BJ (cell line): Measurements from ENCODE around the gene SSR3. TPM values are rescaled to one million over a fixed set of nuclear protein-coding genes. Genes with fewer than 3 reads are reported as not detected.

Experiments used
- CTCF ChIA-PET: fragments of 350-600 bp; formaldehyde crosslinking; extraction: SDS; loops from one replicate; lab custom pipeline; 2021; ENCODE audit warnings: antibody characterized with exemption, inconsistent platforms; lab: Yijun Ruan, JAX
- POLR2A ChIA-PET: fragments of 300-600 bp; sonication (Branson Sonifier 250); formaldehyde crosslinking; extraction: SDS; loops from one replicate; lab custom pipeline; 2021; ENCODE audit warnings: antibody characterized with exemption; lab: Charles Lee
- DNase-seq: peaks from one replicate; pipeline ENCODE4 v3.0.0-alpha.2; 2011; ENCODE audit warnings: low read depth
- H3K27me3 ChIP-seq: 2 replicates; pipeline ENCODE4 v1.6.0; 2011; ENCODE audit warnings: low read length; ENCODE audit not compliant: control insufficient read depth, insufficient read depth
- H3K36me3 ChIP-seq: 2 replicates; pipeline ENCODE4 v1.5.1; 2011; ENCODE audit warnings: low read length; ENCODE audit not compliant: control insufficient read depth, insufficient read depth
- H3K4me3 ChIP-seq: 2 replicates; pipeline ENCODE4 v1.5.1; 2011; ENCODE audit warnings: low read depth, mild to moderate bottlenecking, control low read depth, low read length
- polyA plus RNA-seq: library from polyadenylated mRNA; depleted of rRNA; stranded (reverse); fragments of >200 nt; gene quantifications from 2 replicates; pipeline ENCODE4 v1.2.3, GENCODE V29; 2011
- TF ChIP-seq, protein P1 (sequence below): IDR thresholded peaks from 2 replicates; pipeline ENCODE4 v1.5.1; 2011; ENCODE audit warnings: low read depth, mild to moderate bottlenecking, control low read depth, inconsistent platforms, low read length, moderate library complexity; ENCODE audit not compliant: insufficient read depth

The SSR3 gene
- polyA plus RNA-seq, 1 experiment: 268 TPM

DNA sequence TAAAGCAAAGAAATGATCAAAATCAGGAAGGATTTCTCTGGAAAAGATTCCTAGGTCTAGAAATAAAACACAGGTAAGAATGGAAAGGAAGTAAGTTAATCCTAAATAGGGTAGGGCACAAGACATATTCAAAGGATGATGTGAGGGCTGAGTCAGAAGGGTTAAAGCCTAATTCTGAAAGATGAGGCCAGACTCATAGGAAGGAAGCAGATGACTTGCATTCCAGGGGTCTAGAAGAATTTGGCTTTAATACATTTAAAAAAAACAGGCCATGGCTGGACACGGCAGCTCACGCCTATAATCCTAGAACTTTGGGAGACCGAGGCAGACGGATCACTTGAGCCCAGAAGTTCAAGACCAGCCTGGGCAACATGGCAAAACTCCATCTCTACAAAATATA is 3.2 kb downstream of the SSR3 start:
- H3K27me3 ChIP-seq: no peaks in the 10 kb centered on the region
- ChIA-PET POLR2A (no interaction called here), CTCF (interaction anchor here (1.1 to 2.5 kb wide), 4 partner anchors 10 to 585 kb away, joined by 3 to 9 read pairs (median 4); no protein-coding TSS in a partner anchor)
- peak; percentile 65 for DNase-seq
- H3K4me3 ChIP-seq: no peak overlapping the region
- H3K36me3 ChIP-seq: peaks cover 1% of the 10 kb centered on the region; the same call in 1 of the 2 replicates
- TF ChIP-seq, protein P1, sequence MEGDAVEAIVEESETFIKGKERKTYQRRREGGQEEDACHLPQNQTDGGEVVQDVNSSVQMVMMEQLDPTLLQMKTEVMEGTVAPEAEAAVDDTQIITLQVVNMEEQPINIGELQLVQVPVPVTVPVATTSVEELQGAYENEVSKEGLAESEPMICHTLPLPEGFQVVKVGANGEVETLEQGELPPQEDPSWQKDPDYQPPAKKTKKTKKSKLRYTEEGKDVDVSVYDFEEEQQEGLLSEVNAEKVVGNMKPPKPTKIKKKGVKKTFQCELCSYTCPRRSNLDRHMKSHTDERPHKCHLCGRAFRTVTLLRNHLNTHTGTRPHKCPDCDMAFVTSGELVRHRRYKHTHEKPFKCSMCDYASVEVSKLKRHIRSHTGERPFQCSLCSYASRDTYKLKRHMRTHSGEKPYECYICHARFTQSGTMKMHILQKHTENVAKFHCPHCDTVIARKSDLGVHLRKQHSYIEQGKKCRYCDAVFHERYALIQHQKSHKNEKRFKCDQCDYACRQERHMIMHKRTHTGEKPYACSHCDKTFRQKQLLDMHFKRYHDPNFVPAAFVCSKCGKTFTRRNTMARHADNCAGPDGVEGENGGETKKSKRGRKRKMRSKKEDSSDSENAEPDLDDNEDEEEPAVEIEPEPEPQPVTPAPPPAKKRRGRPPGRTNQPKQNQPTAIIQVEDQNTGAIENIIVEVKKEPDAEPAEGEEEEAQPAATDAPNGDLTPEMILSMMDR: no peak

DNA sequence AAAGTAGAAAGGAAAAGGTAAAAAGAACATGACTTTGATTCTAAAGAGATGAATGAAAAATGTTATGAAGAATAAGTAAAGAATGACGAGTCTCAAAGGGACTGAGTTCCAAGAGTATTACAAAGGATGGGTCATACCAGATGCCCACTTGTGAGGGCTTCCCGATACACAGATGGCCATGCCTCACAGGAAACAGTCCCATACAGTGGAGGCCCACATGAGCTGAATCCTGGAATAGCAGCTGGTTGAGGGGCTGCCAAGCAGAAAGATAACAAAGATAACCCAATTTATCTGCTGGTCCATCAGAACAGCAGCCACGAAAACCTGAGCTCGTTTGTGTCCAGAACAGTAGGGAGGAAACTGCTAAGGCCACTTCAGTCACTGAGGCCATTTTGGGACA is 3.7 kb downstream of the SSR3 start:
- ChIA-PET POLR2A (no interaction called here), CTCF (interaction anchor here (1.1 to 2.5 kb wide), 4 partner anchors 10 to 586 kb away, joined by 3 to 9 read pairs (median 4); no protein-coding TSS in a partner anchor)
- Histone ChIP-seq H3K4me3 (no peak overlapping the region), H3K27me3 (no peaks in the 10 kb centered on the region), H3K36me3 (peaks cover 1% of the 10 kb centered on the region; the same call in 1 of the 2 replicates)
- TF ChIP-seq, protein P1: no peak
- DNase-seq: no peak

DNA sequence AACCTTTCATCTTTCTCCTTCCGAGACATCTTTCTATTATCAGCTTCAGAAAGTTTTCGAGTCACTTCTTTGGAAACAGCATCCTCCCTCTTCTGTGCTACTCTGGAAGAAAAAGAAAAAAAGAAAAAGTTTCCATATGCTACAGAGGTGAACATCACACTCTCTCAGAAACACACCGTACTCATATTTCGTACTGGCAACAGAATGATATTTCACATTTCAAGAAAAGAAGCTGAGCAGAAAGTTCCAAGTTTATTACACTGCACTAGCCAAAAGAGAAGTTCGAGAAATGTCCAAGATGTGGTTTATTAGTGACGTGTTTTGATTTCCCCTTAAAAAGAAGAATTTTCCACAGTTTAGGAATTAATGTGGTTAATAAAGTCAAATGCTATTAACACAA is 6.0 kb downstream of the SSR3 start:
- ChIA-PET CTCF (interaction anchor here (0.8 to 1.6 kb wide), 5 partner anchors 10 to 398 kb away, joined by 3 to 6 read pairs (median 5); no protein-coding TSS in a partner anchor), POLR2A (no interaction called here)
- Histone ChIP-seq H3K4me3 (no peak overlapping the region), H3K27me3 (no peaks in the 10 kb centered on the region), H3K36me3 (peaks cover 5% of the 10 kb centered on the region)
- DNase-seq: no peak
- TF ChIP-seq, protein P1: no peak

DNA sequence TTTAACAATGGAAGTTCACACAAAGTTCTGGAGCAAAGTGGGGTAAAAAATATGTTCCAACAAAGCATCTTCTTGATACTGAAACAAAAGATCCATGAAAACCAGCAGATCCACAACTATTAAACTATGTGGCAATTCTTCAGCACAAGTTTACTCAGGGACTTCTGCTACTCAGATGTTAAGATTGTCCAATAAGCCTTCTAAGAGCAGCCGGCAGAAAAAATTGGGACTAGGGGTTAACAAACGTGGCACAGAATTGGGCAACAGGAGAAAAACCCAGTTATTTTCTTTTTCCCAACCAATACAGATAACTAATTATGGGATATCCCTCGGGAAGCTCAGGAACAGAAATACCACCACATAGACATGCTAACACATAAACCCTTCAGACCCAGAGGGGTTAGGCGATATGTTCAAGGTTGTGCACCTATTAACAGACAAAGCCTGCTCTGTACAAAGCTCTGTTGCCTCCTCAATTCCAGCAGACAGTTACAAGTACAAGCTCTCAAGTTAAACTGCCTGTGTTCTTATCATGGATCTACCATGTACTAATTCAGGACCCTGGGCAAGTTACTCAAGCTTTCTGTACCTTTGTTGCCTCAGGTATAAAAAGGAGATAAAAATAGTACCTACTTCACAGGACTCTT is 6.8 kb downstream of the SSR3 start:
- ChIA-PET CTCF (interaction anchor here (0.6 to 1.6 kb wide), 5 partner anchors 9 to 397 kb away, joined by 3 to 6 read pairs (median 3); no protein-coding TSS in a partner anchor), POLR2A (interaction anchor here (0.5 kb wide), 1 partner anchor 550 kb away, joined by 5 read pairs; no protein-coding TSS in a partner anchor)
- Histone ChIP-seq H3K4me3 (no peak overlapping the region), H3K27me3 (no peaks in the 10 kb centered on the region), H3K36me3 (peaks cover 5% of the 10 kb centered on the region)
- DNase-seq: no peak
- TF ChIP-seq, protein P1: no peak

DNA sequence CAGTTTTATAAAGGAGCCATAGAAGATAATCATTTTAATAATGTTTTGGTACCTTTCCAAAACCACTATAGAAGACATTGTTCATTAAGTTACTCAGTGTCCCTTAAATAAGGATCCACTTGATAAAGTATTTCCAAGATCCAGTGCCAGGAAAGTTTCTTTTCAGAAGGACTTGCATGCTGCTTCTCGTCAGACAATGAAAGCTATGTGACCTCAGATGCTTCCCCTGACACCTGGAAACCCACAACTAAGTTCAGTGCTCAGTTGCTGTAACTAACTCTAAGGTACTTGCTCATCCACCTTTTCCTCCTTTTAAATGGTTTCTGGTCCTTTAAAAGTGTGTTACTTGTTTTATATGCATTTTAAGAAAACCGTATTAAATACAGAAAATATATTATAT is 7.3 kb downstream of the SSR3 start:
- no peak for DNase-seq
- Histone ChIP-seq H3K4me3 (no peak overlapping the region), H3K36me3 (peaks cover 5% of the 10 kb centered on the region), H3K27me3 (no peaks in the 10 kb centered on the region)
- TF ChIP-seq, protein P1: no peak
- CTCF ChIA-PET: interaction anchor here (0.6 to 1.4 kb wide), 3 partner anchors 9 to 397 kb away, joined by 3 to 5 read pairs (median 3); no protein-coding TSS in a partner anchor
- POLR2A ChIA-PET: interaction anchor here (0.5 kb wide), 1 partner anchor 551 kb away, joined by 5 read pairs; no protein-coding TSS in a partner anchor
